Measurements from ENCODE around the gene BAHCC1. TPM values are rescaled to one million over a fixed set of nuclear protein-coding genes. Genes with fewer than 3 reads are reported as not detected.

BAHCC1 gene
- total and polyA plus RNA-seq, 9 of the 15 experiments (the other 6 are each of a cell fraction or from before 2014, with no cell fraction given), result 0.14 to 26.9 (median 5.0) TPM

GRCh38 chr17:81390873-81391255 lies 4.4 kb upstream of the BAHCC1 start (continued):
- TF ChIP-seq ZBTB33 (CRISPR knock-in tag; IDR thresholded peaks at IDR 0.05) (0 out of 2 replicates have a peak, but pooled peaks have one; percentile 33), ZNF668 (CRISPR knock-in tag; IDR thresholded peaks at IDR 0.05) (no peak), E2F8 (IDR thresholded peaks at IDR 0.05; ENCODE audit: low read depth, partially characterized antibody) (no peak), ZNF561 (CRISPR knock-in tag; conservative IDR thresholded peaks at IDR 0.05) (no peak), SREBF1 (IDR thresholded peaks at IDR 0.05; ENCODE audit: borderline replicate concordance, low read depth, low read length) (no peak), PTRF (tag; IDR thresholded peaks at IDR 0.05) (no peak)
